Iris pigment epithelial cell (primary cell): ENCODE data around the gene PAK1.
A peak's percentile ranks its signal among the peaks of the same experiment; 100 is the strongest.

Experiments
- DNase-seq: peaks from one replicate; pipeline ENCODE4 v3.0.0-alpha.2; 2011; ENCODE audit warnings: low read depth

Gene PAK1

GRCh38 chr11:77370217-77370616, 103.7 kb downstream of the PAK1 start:
- no peak for DNase-seq

GRCh38 chr11:77361184-77361583, 112.7 kb downstream of the PAK1 start:
- peak; percentile 77 for DNase-seq

- DNase-seq: no peak
Measured at GRCh38 chr11:77359481-77359880, 114.4 kb downstream of the PAK1 start.

GRCh38 chr11:77353131-77353530, 120.8 kb downstream of the PAK1 start:
- DNase-seq: no peak

- peak; percentile 31 for DNase-seq
Measured at GRCh38 chr11:77351281-77351886, 122.5 kb downstream of the PAK1 start.

- DNase-seq: no peak
Measured at GRCh38 chr11:77347948-77348347, 125.9 kb downstream of the PAK1 start.

- peak; percentile 82 for DNase-seq
Measured at GRCh38 chr11:77346906-77347603, 126.8 kb downstream of the PAK1 start.

GRCh38 chr11:77345621-77346020, 128.3 kb downstream of the PAK1 start:
- DNase-seq: peak; percentile 79

GRCh38 chr11:77340501-77340900, 133.4 kb downstream of the PAK1 start:
- DNase-seq: no peak

- no peak for DNase-seq
Measured at GRCh38 chr11:77332259-77332658, 141.6 kb downstream of the PAK1 start.

GRCh38 chr11:77325159-77325558, 148.7 kb downstream of the PAK1 start:
- no peak for DNase-seq

GRCh38 chr11:77324508-77324907, 149.4 kb downstream of the PAK1 start:
- DNase-seq: peak; percentile 72

GRCh38 chr11:77322926-77323590, 150.8 kb downstream of the PAK1 start:
- DNase-seq: peak; percentile 24

GRCh38 chr11:77322506-77322905, 151.4 kb downstream of the PAK1 start:
- peak; percentile 69 for DNase-seq

GRCh38 chr11:77320351-77320750, 153.5 kb downstream of the PAK1 start:
- peak; percentile 23 for DNase-seq

GRCh38 chr11:77318600-77318999, 155.3 kb downstream of the PAK1 start:
- DNase-seq: no peak

GRCh38 chr11:77316733-77317342, 157.1 kb downstream of the PAK1 start:
- no peak for DNase-seq

- no peak for DNase-seq
Measured at GRCh38 chr11:77312107-77312506, 161.8 kb downstream of the PAK1 start.

GRCh38 chr11:77311701-77312100, 162.2 kb downstream of the PAK1 start:
- no peak for DNase-seq

GRCh38 chr11:77310721-77311120, 163.2 kb downstream of the PAK1 start:
- DNase-seq: no peak

GRCh38 chr11:77309401-77310085, 164.4 kb downstream of the PAK1 start:
- DNase-seq: peak; percentile 5

- DNase-seq: no peak
Measured at GRCh38 chr11:77308838-77309237, 165.1 kb downstream of the PAK1 start.
